ENCODE measurements around the gene HOXA10.

GRCh38 chr7:27125986-27126394 is 48.1 kb downstream of the HOXA10 start:
- no peak for TF ChIP-seq POLR2A (IDR thresholded peaks at IDR 0.05; ENCODE audit: low read depth, low read length)
- no peak for TF ChIP-seq POLR2AphosphoS5 (IDR thresholded peaks at IDR 0.05; ENCODE audit: low read depth, low read length)

Measured in GM12892 (cell line).